Bone marrow (tissue), 2 donors: ENCODE measurements around the gene SELE.
"Not testable (repeated sequence)": the region's sequence is repeated elsewhere in the genome, so short reads cannot be mapped to it uniquely, and the experiment has no call there.

Experiments
- DNase-seq, 2 donors: peaks; one replicate each; lab custom pipeline; 2025; lab: John Stamatoyannopoulos, UW

The SELE gene

GRCh38 chr1:169683168-169683567, 50.7 kb downstream of the SELE start:
- not testable (repeated sequence) for DNase-seq

GRCh38 chr1:169682071-169682470, 51.8 kb downstream of the SELE start:
- DNase-seq = no peak

GRCh38 chr1:169681140-169681539, 52.7 kb downstream of the SELE start:
- DNase-seq = no peak

- DNase-seq = no peak
These were observed 53.4 kb downstream of the SELE start for GRCh38 chr1:169680377-169681019.

- DNase-seq = no peak
These were observed 54.2 kb downstream of the SELE start for GRCh38 chr1:169679692-169680091.

GRCh38 chr1:169676001-169676400, 57.9 kb downstream of the SELE start:
- DNase-seq = no peak
